Measurements from ENCODE around the gene FPGS. TPM values are rescaled to one million over a fixed set of nuclear protein-coding genes. Genes with fewer than 3 reads are reported as not detected.
"Not testable (repeated sequence)": the region's sequence is repeated elsewhere in the genome, so short reads cannot be mapped to it uniquely, and the experiment has no call there.

The FPGS gene, protein sequence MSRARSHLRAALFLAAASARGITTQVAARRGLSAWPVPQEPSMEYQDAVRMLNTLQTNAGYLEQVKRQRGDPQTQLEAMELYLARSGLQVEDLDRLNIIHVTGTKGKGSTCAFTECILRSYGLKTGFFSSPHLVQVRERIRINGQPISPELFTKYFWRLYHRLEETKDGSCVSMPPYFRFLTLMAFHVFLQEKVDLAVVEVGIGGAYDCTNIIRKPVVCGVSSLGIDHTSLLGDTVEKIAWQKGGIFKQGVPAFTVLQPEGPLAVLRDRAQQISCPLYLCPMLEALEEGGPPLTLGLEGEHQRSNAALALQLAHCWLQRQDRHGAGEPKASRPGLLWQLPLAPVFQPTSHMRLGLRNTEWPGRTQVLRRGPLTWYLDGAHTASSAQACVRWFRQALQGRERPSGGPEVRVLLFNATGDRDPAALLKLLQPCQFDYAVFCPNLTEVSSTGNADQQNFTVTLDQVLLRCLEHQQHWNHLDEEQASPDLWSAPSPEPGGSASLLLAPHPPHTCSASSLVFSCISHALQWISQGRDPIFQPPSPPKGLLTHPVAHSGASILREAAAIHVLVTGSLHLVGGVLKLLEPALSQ
- 10 to 100 TPM in 11 of 12 donors, not detected in 1; 32.7 to 60.9 (median 37.7) TPM for polyA plus RNA-seq (ENCODE audit: insufficient read length in 12 of 12)
- long read RNA-seq, donor 1, partial matches to known transcripts: 0 of 4 reads
- long read RNA-seq, donor 1, other reads (novel, unspliced or antisense): 0 of 4 reads
- long read RNA-seq, donor 2, transcript FPGS-203 (15 exons, 2,279 nt): major isoform, 7 of 17 reads
- long read RNA-seq, donor 2, partial matches to known transcripts: 8 of 17 reads
- long read RNA-seq, donor 2, other reads (novel, unspliced or antisense): 0 of 17 reads
- long read RNA-seq, donor 3, transcript FPGS-203 (15 exons, 2,279 nt): major isoform, 6 of 10 reads
- long read RNA-seq, donor 3, partial matches to known transcripts: 0 of 10 reads
- long read RNA-seq, donor 3, other reads (novel, unspliced or antisense): 0 of 10 reads
- long read RNA-seq, donor 4, partial matches to known transcripts: 0 of 4 reads
- long read RNA-seq, donor 4, other reads (novel, unspliced or antisense): 0 of 4 reads
- long read RNA-seq, donor 5: 0 reads
- long read RNA-seq, donor 6, partial matches to known transcripts: 0 of 8 reads
- long read RNA-seq, donor 6, other reads (novel, unspliced or antisense): 0 of 8 reads
- long read RNA-seq, donor 7, partial matches to known transcripts: 0 of 4 reads
- long read RNA-seq, donor 7, other reads (novel, unspliced or antisense): 0 of 4 reads
- long read RNA-seq, donor 8, transcript FPGS-203 (15 exons, 2,279 nt): major isoform, 9 of 10 reads
- long read RNA-seq, donor 8, partial matches to known transcripts: 0 of 10 reads
- long read RNA-seq, donor 8, other reads (novel, unspliced or antisense): 0 of 10 reads
- long read RNA-seq, donor 9, partial matches to known transcripts: 0 of 8 reads
- long read RNA-seq, donor 9, other reads (novel, unspliced or antisense): 0 of 8 reads
- long read RNA-seq, donor 10, transcript FPGS-203 (15 exons, 2,279 nt): major isoform, 6 of 1,949 reads
- long read RNA-seq, donor 10, partial matches to known transcripts: 1,759 of 1,949 reads
- long read RNA-seq, donor 10, other reads (novel, unspliced or antisense): 181 of 1,949 reads
- long read RNA-seq, donor 11, transcript FPGS-203 (15 exons, 2,279 nt): major isoform, 6 of 8 reads
- long read RNA-seq, donor 11, partial matches to known transcripts: 0 of 8 reads
- long read RNA-seq, donor 11, other reads (novel, unspliced or antisense): 0 of 8 reads

DNA sequence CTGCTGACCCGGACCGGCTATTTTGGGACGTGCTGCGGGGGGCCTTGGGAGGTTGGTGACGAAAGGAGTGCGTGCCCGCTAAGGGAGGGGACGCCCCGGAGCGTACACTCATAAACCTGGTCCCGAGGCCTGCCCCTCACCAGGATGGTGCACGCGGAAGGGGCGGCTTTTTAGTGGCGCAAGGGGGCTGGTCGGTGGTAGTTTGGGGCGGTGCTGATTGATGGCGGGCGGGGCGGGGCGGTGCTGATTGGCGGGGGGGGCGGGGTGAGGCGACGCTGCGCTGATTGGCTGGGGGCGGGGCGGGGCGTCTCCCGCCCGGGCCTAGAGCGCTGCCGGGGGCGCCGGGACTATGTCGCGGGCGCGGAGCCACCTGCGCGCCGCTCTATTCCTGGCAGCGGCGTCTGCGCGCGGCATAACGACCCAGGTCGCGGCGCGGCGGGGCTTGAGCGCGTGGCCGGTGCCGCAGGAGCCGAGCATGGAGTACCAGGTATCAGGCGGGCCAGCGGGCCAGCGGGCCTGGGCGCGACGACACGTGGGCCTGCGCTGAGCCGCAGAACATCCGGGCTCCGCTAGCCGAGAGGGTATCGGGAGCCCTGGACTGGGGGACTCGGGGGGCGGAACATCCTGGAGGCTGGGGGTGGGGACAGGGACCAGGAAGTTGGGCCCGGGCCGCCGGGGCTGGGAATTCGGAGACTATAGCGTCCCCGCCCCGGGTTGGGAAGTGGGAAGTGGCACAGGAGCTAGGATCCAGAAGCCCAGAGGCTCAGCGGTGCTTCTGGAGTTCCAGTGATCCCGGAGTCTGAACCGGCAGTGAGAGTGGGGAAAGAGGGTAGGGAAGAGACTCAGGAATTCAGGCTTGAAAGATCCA is at the start of gene FPGS:
Gene FPGS, plus strand, starts transcription at position 307 of the 868 bp plus-strand sequence. Its CDS starts 43 bp downstream, at position 350.
- peak; percentile 87 for DNase-seq

DNA sequence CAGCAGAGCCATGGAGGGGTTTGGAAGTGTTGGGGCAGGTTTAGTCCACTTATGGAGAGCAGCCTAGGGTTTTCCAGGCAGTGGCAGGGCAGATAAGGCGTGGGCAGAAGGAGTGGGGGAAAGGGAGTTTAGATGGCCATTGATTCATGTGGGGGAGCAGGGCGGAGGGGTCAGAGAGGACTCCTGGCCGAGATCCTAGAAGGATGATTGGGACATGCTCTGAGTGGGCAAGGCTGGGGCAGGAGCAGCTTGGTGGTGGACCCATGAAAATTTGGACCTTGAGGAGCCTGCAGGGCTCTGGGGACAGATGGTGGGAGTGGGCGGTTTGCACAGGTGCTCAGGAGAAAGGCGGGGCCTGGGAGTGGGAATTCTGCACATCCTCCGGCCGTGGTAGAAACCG is 49.5 kb upstream of the FPGS start:
- DNase-seq: no peak

DNA sequence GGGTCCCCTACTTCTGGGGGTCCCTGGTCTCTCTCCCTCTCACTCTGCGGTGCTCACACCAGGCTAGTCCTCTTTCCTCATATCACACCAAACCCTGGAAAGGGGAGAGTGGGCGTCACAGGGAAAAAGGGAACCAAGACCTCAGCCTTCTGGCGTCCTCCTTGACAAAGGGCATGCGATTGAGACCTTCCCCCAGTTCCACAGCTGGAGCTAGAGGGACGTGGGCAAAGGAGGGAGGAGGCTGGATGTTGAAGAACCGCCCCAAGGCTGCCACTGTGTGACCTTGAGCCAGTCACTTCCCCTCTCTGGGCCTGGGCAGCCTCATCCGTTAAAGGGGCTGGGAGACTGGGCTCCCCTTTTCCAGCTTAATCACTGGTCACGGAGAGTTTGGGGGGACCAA is 49.1 kb upstream of the FPGS start:
- DNase-seq: no peak

DNA sequence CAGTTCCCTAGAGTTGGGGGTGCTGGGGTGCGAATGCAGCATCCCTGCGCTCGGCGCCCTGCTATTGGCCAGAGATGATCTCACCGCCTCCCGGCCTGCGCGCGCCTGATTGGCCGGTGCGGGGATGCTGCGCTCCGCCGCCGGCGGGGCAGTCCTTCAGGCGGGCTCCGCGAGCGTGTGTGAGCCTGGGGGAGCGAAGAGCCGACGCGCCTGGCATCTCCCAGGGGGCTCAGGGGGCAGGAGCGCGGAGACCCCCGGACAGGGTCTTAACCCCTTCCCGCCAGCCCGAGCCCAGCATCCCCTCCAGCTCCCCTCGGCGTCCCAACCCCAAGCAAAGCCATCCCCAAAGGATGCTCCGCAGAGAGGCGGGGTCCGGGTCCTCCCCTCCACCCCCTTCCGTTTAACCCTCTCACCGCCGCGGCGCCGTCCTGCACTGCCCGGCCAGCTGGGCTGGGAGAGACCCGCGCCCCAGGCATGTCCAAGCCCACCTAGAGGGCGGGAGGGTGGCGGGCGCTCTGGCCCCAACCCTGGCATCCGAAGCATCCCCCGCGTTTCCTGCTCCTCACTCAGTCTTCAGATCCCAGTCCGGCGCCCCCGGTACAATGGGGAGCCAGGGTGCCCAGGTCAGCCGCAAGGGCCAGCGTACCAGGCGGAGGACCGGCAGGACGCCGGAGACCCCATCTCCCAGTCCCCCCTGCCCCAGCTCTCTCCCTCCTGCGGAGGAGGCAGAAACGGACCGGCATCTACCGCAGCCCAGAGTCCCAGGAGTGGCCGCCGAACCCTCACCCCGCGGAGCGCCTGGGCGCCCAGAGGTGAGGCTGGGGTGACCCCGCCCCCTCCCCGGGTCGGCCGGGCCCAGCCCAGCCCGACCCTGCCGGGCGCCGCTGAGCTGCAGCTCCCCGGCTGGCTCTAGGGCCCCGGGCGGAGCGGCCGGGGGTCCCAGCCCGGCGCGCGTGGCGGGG is 48.3 kb upstream of the FPGS start:
- DNase-seq: no peak

DNA sequence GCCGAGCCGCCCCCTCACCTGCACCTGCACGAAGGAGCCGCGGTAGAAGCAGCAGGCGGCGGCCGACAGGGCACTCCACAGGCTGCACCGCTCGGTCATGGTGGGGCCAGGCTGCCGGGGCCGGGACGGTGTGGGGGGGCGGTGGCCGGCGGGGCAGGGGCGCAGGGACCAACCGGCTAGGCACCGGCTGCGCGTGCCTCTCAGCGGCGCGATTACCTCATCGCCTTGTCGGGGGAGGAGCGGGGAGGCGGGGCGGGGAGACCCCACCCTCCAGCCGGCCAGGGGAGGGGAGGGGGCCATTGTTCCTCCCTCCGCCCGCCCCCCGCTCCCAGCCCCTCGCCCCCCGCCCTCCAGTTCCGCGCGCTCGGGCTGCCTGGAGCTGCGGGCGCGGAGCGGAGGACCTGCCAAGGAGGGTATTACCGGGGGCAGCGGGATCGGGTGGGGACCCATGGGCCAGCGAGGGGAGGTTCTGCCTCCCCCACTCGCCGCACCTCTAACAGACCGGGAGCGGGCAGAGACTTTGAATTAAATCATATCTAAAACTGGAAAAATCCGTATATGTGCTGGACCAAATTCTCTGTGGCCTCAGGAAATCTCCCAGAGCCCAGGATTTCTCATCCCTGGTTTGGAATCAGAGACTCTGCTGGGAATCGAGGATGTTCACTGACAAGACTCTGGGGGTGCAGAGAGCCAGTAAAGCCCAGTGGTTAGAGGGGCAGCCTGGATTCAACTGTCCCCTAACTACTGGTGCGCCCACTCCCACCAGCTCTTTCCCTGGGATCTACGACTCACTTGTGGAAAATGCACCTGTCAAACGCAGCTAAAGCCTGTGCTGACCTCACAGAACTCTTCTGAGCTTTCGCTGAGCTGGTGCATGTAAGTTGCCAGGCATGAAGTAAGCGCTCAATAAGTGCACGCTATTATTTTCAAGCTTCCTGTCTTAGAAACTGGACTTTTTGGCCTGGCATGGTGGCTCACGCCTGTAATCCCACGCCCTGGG is 47.3 kb upstream of the FPGS start:
- no peak for DNase-seq

DNA sequence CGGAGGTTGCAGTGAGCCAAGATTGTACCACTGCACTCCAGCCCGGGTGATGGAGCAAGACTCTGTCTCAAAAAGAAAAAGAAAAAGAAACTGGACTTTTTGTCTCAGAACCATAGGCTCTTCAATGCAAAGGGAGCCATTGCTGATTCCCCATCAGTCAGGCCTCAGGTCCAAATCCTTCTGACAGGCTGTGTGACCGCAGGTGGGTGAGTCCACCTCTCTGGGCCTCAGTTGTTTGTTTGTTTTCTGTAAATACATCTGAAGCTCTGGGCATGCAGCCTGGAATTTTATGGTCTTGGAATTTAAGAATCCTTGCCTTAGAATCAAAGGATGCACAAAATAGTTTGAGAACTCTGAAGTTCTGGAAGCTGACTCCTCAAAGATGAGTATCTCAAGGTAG is 46.4 kb upstream of the FPGS start:
- no peak for DNase-seq

DNA sequence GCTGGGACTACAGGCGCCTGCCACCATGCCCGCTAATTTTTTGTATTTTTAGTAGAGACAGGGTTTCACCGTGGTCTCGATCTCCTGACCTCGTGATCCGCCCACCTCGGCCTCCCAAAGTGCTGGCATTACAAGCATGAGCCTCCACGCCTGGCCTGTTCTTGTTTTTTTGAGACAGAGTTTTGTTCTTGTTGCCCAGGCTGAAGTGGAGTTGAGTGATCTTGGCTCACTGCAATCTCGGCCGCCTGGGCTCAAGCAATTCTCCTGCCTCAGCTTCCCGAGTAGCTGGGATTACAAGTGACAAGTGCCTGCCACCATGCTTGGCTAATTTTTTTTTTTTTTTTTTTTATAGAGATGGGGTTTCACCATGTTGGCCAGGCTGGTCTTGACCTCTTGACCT is 45.9 kb upstream of the FPGS start:
- not testable (repeated sequence) for DNase-seq

DNA sequence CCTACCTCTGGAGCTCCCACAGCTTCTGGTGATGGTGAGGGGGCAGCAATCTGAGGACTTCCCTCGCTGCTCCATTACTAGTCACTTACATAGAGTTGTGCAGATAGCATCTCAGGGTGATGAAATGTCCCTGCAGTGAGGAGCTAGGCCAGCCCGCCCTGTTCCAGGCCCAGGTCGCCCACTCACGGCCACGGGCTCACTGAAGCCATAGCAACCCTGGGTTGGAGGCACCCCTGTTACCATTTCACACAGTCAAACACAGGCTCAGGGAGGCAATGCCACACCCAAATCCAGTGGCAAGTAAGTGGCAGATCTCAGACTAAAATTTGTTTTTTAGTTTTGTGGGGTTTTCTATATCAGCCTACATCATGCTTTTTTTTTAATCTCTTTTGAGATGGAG is 43.8 kb upstream of the FPGS start:
- no peak for DNase-seq

DNA sequence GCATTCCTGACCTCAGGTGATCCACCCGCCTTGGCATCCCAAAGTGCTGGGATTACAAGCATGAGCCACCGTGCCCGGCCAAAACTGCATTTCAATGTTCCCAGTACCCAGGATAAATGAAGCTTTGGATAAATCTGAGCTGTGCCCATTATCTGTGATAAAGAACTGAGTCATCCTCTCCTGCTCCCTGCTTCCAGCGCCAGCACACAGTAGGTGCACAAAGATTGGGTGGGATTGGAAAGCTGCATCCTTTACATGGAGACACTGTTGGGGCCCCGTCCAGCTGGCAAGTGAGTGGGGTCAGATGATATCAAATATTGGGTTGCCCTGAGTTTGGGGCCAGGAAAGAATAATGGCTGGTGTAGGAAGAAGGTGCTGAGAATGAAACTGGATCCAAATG is 41.6 kb upstream of the FPGS start:
- no peak for DNase-seq

DNA sequence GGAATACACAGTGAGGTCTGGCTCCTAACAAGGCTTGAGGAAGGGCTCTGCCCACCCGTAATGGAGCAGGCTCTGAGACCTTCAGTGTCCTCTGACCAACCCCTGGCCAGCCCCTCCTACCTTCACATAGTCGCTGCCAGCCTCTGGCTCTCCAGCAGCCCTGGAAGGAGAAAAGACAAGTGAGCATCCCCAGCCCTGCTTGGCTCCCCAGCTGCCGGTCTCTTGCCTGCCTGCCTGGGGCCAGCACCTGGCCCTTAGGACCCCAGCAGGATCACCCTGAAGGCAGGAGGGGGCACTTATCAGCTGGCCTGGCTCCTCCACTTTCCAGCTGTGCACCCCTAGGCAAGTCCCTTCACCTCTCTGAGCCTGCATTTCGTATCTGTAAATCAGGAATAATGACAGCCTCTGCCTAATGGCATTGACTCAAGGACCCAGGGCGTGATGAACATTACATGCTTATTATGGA is 41.2 kb upstream of the FPGS start:
- DNase-seq: no peak

DNA sequence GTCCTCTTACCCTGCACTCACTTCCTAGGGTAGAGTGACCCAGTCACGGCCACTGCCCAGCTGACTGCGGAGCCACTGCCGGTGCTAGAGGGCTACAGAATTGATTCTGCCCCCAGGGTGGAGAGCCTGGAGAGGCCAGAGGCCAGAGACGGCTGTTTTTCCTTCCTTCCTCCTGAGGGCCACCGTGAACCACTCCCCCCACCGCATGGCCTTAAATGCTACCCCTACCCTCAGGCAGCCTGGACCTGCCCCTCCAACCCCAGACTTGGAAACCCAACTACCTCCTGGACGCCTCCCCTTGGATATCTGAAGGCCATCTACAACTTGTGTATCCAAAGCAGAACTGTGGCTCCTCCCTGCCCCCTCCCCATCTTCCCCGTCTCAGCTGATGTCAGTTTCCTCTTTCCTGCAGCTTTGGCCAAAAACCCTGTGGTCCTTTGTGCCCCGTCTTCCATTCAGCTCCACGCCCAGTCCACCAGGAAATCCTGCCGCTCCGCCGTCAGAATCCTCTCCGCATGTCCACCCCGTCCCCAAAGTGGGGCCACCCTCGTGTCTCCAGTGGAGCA is 40.5 kb upstream of the FPGS start:
- DNase-seq: no peak

DNA sequence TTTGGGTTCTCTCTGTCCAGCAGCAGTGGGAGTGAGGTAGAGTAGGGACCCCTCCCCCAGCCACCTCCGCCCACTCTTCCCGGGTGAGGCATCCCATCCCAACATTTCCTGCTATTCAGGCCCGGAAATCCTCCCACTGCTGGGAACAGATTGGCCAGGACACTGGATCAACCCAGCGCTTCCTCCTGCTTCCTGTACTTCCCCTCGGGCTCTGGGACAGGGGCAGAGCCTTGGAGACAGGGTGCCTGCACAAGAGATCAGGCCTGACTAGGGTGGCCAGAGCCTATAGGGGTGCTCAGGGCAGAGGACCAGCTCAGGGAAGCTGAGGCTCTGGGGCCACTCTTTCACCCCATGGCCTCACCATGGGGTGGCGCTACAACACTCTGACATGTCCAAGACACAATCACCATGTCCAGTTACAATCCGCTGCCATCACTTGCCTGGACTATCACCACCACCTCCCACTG is 38.7 kb upstream of the FPGS start:
- DNase-seq: no peak

DNA sequence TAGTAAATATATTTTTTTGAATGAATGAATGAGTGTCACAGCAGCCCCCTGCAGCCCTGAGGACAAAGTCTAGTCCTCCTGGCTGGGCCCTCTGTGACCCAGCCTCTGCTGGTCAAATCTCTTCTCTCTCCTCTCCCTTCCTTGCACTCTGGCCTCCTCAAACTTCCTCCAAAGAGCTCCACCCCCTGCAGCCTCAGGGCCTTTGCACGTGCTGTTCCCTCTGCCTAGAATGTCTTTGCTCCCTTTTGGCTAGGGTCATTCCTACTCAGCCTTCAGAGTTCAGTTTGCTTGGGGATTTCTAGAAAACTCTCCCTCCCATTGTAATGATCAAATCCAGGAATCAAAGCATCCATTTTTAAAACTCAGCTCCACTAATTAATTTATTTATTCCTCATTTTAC is 37.3 kb upstream of the FPGS start:
- DNase-seq: no peak

DNA sequence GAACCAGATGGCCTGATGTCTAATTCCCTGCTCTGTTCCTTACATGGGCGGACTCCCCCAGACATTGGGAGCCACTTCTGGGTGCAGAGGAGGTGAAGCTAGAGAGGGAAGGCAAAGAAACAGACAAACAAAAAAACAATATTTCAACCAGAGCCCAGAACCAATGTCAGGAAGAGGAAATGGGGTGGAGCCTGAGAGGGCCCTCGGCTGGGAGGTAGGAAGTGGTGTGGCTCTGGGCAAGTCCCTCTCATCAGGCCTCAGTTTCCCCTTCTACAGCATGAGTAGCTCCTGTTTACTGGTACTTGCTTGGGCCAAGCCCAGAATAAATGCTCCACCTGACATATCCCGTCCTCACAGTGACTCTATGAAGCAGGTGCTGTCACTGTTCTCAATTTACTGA is 35.3 kb upstream of the FPGS start:
- no peak for DNase-seq

DNA sequence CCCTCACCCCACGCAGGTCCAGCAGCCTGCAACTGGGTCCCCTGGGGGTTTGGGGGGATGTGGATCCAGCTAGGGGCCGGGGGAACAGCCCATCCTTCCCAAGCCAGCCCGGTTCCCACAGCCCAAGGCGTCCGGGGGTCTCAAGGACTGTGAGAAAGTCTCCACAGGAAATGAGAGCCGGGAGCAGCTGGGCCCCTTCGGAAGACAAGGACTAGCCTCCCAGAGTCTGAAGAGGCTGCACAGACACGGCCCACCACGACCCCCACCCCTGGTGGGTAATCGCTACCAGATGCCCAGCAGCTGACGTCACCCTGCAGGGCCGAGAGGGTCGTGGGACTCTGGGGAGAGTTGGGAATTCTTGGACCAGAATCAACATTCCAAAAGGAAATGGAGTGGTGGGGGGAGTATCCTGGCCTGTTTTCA is 34.8 kb upstream of the FPGS start:
- no peak for DNase-seq

DNA sequence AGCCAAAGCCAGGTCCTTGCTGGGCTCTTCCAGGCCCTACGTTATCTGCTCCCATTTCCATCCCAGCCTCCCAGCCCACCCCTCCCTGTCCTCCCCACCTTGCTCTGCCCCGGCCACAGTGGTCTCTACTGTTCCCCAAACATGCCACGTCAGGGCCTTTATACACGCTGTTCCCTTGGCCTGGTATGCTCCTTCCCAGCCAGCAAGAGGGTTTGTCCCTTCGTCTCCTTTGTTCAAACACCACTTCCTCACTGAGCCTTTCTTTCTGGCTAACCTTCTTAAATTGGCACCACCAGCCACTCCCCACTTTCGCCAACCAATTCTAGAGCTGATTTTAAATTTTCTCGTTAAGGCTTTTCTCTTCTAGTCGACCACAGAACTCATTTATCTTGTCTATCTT is 34.0 kb upstream of the FPGS start:
- no peak for DNase-seq

DNA sequence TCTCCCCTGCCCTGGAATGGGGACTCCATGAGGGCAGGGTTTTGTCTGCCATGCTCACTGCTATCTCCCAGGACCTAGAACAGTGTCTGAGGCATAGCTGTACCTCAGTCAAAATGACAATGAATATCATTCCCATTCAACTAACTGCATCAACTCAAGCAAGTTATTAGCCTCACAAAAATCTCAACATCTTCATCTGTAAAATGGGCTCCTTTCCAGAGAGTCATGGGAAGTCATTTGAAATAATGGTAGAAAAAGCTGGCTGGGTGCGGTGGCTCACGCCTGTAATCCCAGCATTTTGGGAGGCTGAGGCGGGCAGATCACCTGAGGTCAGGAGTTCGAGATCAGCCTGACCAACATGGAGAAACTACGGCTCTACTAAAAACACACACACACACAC is 33.6 kb upstream of the FPGS start:
- no peak for DNase-seq
